Karpas-422 (cell line): Measurements from ENCODE around the gene CD7. TPM values are rescaled to one million over a fixed set of nuclear protein-coding genes. Genes with fewer than 3 reads are reported as not detected.

Source experiments
- DNase-seq: peaks from one replicate; pipeline ENCODE4 v3.0.0-alpha.2; 2015
- H2AFZ ChIP-seq: fragments of 200-600 bp; sonication (generic); 2 replicates; pipeline ENCODE4 v1.6.1; 2014; ENCODE audit warnings: antibody characterized with exemption, low read length, mixed read lengths
- H3K27ac ChIP-seq: fragments of 200-600 bp; sonication (generic); 2 replicates; pipeline ENCODE4 v1.5.1; 2014; ENCODE audit warnings: mild to moderate bottlenecking, low read length, moderate library complexity
- H3K27me3 ChIP-seq: fragments of 200-600 bp; sonication (generic); 2 replicates; pipeline ENCODE4 v1.6.1; 2014; ENCODE audit warnings: low read length, mixed read lengths
- H3K36me3 ChIP-seq: fragments of 200-600 bp; sonication (generic); 2 replicates; pipeline ENCODE4 v1.6.1; 2014; ENCODE audit warnings: low read length, mixed read lengths; ENCODE audit not compliant: insufficient read depth
- H3K4me1 ChIP-seq: fragments of 200-600 bp; sonication (generic); 2 replicates; pipeline ENCODE4 v1.6.1; 2014; ENCODE audit warnings: mild to moderate bottlenecking, low read length, mixed read lengths
- H3K4me2 ChIP-seq: fragments of 200-600 bp; sonication (generic); 2 replicates; pipeline ENCODE4 v1.6.1; 2014; ENCODE audit warnings: low read length, low read depth, mild to moderate bottlenecking; ENCODE audit not compliant: poor library complexity, severe bottlenecking
- H3K4me3 ChIP-seq: fragments of 200-600 bp; sonication (generic); 2 replicates; pipeline ENCODE4 v1.5.1; 2014; ENCODE audit warnings: mild to moderate bottlenecking, antibody characterized with exemption, low read length, mixed read lengths
- H3K79me2 ChIP-seq: fragments of 200-600 bp; sonication (generic); 2 replicates; pipeline ENCODE4 v1.6.1; 2014; ENCODE audit warnings: mild to moderate bottlenecking, low read length, mixed read lengths
- H3K9ac ChIP-seq: fragments of 200-600 bp; sonication (generic); 2 replicates; pipeline ENCODE4 v1.6.0; 2014; ENCODE audit warnings: low read length
- H3K9me2 ChIP-seq: fragments of 200-600 bp; sonication (generic), shearing (Covaris generic); replicated peaks from 2 replicates; pipeline ENCODE4 v1.6.0; 2014; ENCODE audit warnings: mild to moderate bottlenecking, low read length, moderate library complexity; ENCODE audit not compliant: insufficient read depth
- H3K9me3 ChIP-seq: fragments of 300-700, 200-600 bp; sonication (generic); 2 replicates; pipeline ENCODE4 v1.6.1; 2014; ENCODE audit warnings: low read length, mixed read lengths
- H4K20me1 ChIP-seq: fragments of 200-600 bp; sonication (generic); 2 replicates; pipeline ENCODE4 v1.6.1; 2014; ENCODE audit warnings: mild to moderate bottlenecking, antibody characterized with exemption, low read length, low read depth; ENCODE audit not compliant: insufficient read depth
- total RNA-seq: library from RNA; depleted of rRNA; stranded (reverse); fragments of >200 nt; shearing (Covaris generic); gene quantifications from 2 replicates; pipeline ENCODE4 v1.2.3, GENCODE V29; 2014; ENCODE audit warnings: low replicate concordance

Gene CD7
- total RNA-seq, 1 experiment from 2014 or later, result not detected

GRCh38 chr17:82282239-82283207 is 34.9 kb downstream of the CD7 start:
- no peak overlapping the region for H2AFZ ChIP-seq

GRCh38 chr17:82281502-82282238 is 35.7 kb downstream of the CD7 start:
- no peak overlapping the region for H2AFZ ChIP-seq
- no peak overlapping the region for H3K9ac ChIP-seq
- no peaks in the 10 kb centered on the region for H3K27me3 ChIP-seq
- no peak overlapping the region for H3K4me2 ChIP-seq
- H3K27ac ChIP-seq, result no peak overlapping the region
- no peaks in the 10 kb centered on the region for H4K20me1 ChIP-seq
- H3K9me3 ChIP-seq, result no peaks in the 10 kb centered on the region
- no peak overlapping the region for H3K4me3 ChIP-seq
- DNase-seq, result no peak
- H3K9me2 ChIP-seq, result no peaks in the 10 kb centered on the region
- H3K79me2 ChIP-seq, result no peaks in the 10 kb centered on the region
- peaks cover 5% of the 10 kb centered on the region; the same call in 1 of the 2 replicates for H3K4me1 ChIP-seq
- no peaks in the 10 kb centered on the region for H3K36me3 ChIP-seq

More at GRCh38 chr17:82282239-82283207, 34.9 kb downstream of the CD7 start:
- no peak overlapping the region for H3K4me3 ChIP-seq
- H4K20me1 ChIP-seq, result no peaks in the 10 kb centered on the region
- no peaks in the 10 kb centered on the region for H3K79me2 ChIP-seq
- H3K27me3 ChIP-seq, result no peaks in the 10 kb centered on the region
- no peaks in the 10 kb centered on the region for H3K36me3 ChIP-seq
- H3K27ac ChIP-seq, result no peak overlapping the region
- no peaks in the 10 kb centered on the region for H3K9me3 ChIP-seq
- peaks cover 5% of the 10 kb centered on the region; the same call in 1 of the 2 replicates for H3K4me1 ChIP-seq
- no peak overlapping the region for H3K4me2 ChIP-seq
- H3K9me2 ChIP-seq, result no peaks in the 10 kb centered on the region
- DNase-seq, result no peak
- no peak overlapping the region for H3K9ac ChIP-seq

GRCh38 chr17:82281076-82281475 is 36.3 kb downstream of the CD7 start:
- Histone ChIP-seq H3K4me2 (no peak overlapping the region), H3K9ac (no peak overlapping the region), H3K36me3 (no peaks in the 10 kb centered on the region), H3K79me2 (no peaks in the 10 kb centered on the region), H3K27me3 (no peaks in the 10 kb centered on the region), H3K9me3 (no peaks in the 10 kb centered on the region), H3K27ac (no peak overlapping the region), H3K9me2 (no peaks in the 10 kb centered on the region), H2AFZ (no peak overlapping the region), H4K20me1 (no peaks in the 10 kb centered on the region), H3K4me1 (peaks cover 5% of the 10 kb centered on the region; the same call in 1 of the 2 replicates), H3K4me3 (no peak overlapping the region)
- no peak for DNase-seq

GRCh38 chr17:82280537-82280936 is 36.9 kb downstream of the CD7 start:
- Histone ChIP-seq H3K4me3 (no peak overlapping the region), H3K36me3 (no peaks in the 10 kb centered on the region), H3K27ac (no peak overlapping the region), H3K79me2 (no peaks in the 10 kb centered on the region), H4K20me1 (no peaks in the 10 kb centered on the region), H3K9me3 (no peaks in the 10 kb centered on the region), H3K4me2 (no peak overlapping the region), H3K9ac (no peak overlapping the region), H3K27me3 (no peaks in the 10 kb centered on the region), H3K9me2 (no peaks in the 10 kb centered on the region), H3K4me1 (peaks cover 5% of the 10 kb centered on the region; the same call in 1 of the 2 replicates), H2AFZ (no peak overlapping the region)
- no peak for DNase-seq

- H3K9me3 ChIP-seq, result no peaks in the 10 kb centered on the region
- no peak overlapping the region for H2AFZ ChIP-seq
- no peak overlapping the region for H3K9ac ChIP-seq
- no peaks in the 10 kb centered on the region for H3K36me3 ChIP-seq
- no peak for DNase-seq
- H3K27ac ChIP-seq, result no peak overlapping the region
- peaks cover 6% of the 10 kb centered on the region for H3K4me1 ChIP-seq
- H3K79me2 ChIP-seq, result no peaks in the 10 kb centered on the region
- no peaks in the 10 kb centered on the region for H4K20me1 ChIP-seq
- no peak overlapping the region for H3K4me3 ChIP-seq
- H3K27me3 ChIP-seq, result no peaks in the 10 kb centered on the region
- H3K9me2 ChIP-seq, result no peaks in the 10 kb centered on the region
- no peak overlapping the region for H3K4me2 ChIP-seq
These were observed 38.5 kb downstream of the CD7 start for GRCh38 chr17:82278786-82279391.

- Histone ChIP-seq H3K9me2 (no peaks in the 10 kb centered on the region), H3K9ac (no peak overlapping the region), H3K79me2 (peaks cover under 1% of the 10 kb centered on the region; the same call in 1 of the 2 replicates), H3K27ac (no peak overlapping the region), H2AFZ (no peak overlapping the region), H3K4me1 (peaks cover 8% of the 10 kb centered on the region), H4K20me1 (no peaks in the 10 kb centered on the region), H3K9me3 (no peaks in the 10 kb centered on the region), H3K4me3 (no peak overlapping the region), H3K4me2 (no peak overlapping the region), H3K36me3 (no peaks in the 10 kb centered on the region), H3K27me3 (no peaks in the 10 kb centered on the region)
- DNase-seq, result no peak
These were observed 39.1 kb downstream of the CD7 start for GRCh38 chr17:82278308-82278707.

- H3K79me2 ChIP-seq, result peaks cover 5% of the 10 kb centered on the region
- DNase-seq, result no peak
- H4K20me1 ChIP-seq, result no peaks in the 10 kb centered on the region
- H3K9me2 ChIP-seq, result no peaks in the 10 kb centered on the region
- no peaks in the 10 kb centered on the region for H3K36me3 ChIP-seq
- peaks cover 4% of the 10 kb centered on the region for H3K4me1 ChIP-seq
- H3K9me3 ChIP-seq, result no peaks in the 10 kb centered on the region
- H3K27me3 ChIP-seq, result no peaks in the 10 kb centered on the region
- H3K4me3 ChIP-seq, result no peak overlapping the region
- H2AFZ ChIP-seq, result no peak overlapping the region
- H3K9ac ChIP-seq, result no peak overlapping the region
- no peak overlapping the region for H3K4me2 ChIP-seq
- H3K27ac ChIP-seq, result no peak overlapping the region
These were observed 39.6 kb downstream of the CD7 start for GRCh38 chr17:82277851-82278250.

GRCh38 chr17:82276938-82277337 is 40.5 kb downstream of the CD7 start:
- Histone ChIP-seq H3K4me3 (no peak overlapping the region), H2AFZ (no peak overlapping the region), H3K36me3 (peaks cover 3% of the 10 kb centered on the region; the same call in 1 of the 2 replicates), H3K79me2 (peaks cover 12% of the 10 kb centered on the region), H3K4me2 (no peak overlapping the region), H3K9me3 (no peaks in the 10 kb centered on the region), H3K27me3 (no peaks in the 10 kb centered on the region), H4K20me1 (peaks cover 7% of the 10 kb centered on the region), H3K27ac (no peak overlapping the region), H3K9me2 (no peaks in the 10 kb centered on the region), H3K9ac (no peak overlapping the region), H3K4me1 (peaks cover 10% of the 10 kb centered on the region)
- no peak for DNase-seq
